Peyer's patch (tissue), 4 donors: ENCODE measurements around the gene FOXE1. TPM values are rescaled to one million over a fixed set of nuclear protein-coding genes. Genes with fewer than 3 reads are reported as not detected.

Experiments used
- DNase-seq, 3 donors: peaks; one replicate each; pipeline ENCODE4 v3.0.0-alpha.2; 2017 to 2019
- H3K27ac ChIP-seq, 4 donors: fragments of 200-600 bp; sonication (generic); one replicate each; pipeline ENCODE4 v1.5.1; 2016 to 2019
- H3K27me3 ChIP-seq, 2 donors: fragments of 200-600 bp; sonication (generic); one replicate each; pipeline ENCODE4 v1.5.1; 2019
- H3K36me3 ChIP-seq, 3 donors: fragments of 200-600 bp; sonication (generic); one replicate each; pipeline ENCODE4 v1.5.1; 2016 to 2019
- H3K4me1 ChIP-seq, 4 donors: fragments of 200-600 bp; sonication (generic); one replicate each; pipeline ENCODE4 v1.5.1; 2016 to 2019
- H3K4me3 ChIP-seq, 4 donors: fragments of 200-600 bp; sonication (generic); 1 replicate in 3 of 4; 2 replicates in 1 of 4; pipeline ENCODE4 v1.5.1; 2016 to 2019; ENCODE audit warnings: mild to moderate bottlenecking in 1 of 4
- H3K9me3 ChIP-seq, 4 donors: fragments of 200-600 bp; sonication (generic); one replicate each; pipeline ENCODE4 v1.5.1; 2016 to 2019; ENCODE audit warnings: mild to moderate bottlenecking in 1 of 4
- CTCF ChIP-seq, 6 experiments: fragments of 450-650 bp in 4 of 6; fragments of 200-600 bp in 2 of 6; sonication (generic) in 1 of 6; IDR thresholded peaks; one replicate each; pipeline ENCODE4 v1.5.1; 2017 to 2019; ENCODE audit warnings: antibody characterized with exemption in 6 of 6, mild to moderate bottlenecking in 3 of 6, moderate library complexity in 1 of 6
- POLR2A ChIP-seq, 2 donors: fragments of 450-650 bp; IDR thresholded peaks; one replicate each; pipeline ENCODE4 v1.5.1; 2017; ENCODE audit warnings: antibody characterized with exemption in 2 of 2, mild to moderate bottlenecking in 2 of 2, moderate library complexity in 2 of 2
- total RNA-seq, 4 donors: library from RNA; depleted of rRNA; stranded (reverse); fragments of >200 nt; gene quantifications; one replicate each; pipeline ENCODE4 v1.1.0, GENCODE V29; 2016

Gene FOXE1
- total RNA-seq, 4 donors from 2014 or later = not detected

GRCh38 chr9:97808972-97809371 lies 44.1 kb upstream of the FOXE1 start:
- no peak for DNase-seq
- Histone ChIP-seq H3K27me3 (no peaks in the 10 kb centered on the region), H3K4me1 (peaks cover 0 to under 1% (median 0%) of the 10 kb centered on the region in 4 donors), H3K27ac (no peak overlapping the region), H3K36me3 (no peaks in the 10 kb centered on the region), H3K4me3 (no peak overlapping the region), H3K9me3 (no peaks in the 10 kb centered on the region)
- no peak for TF ChIP-seq POLR2A (IDR thresholded peaks at IDR 0.05)
- no peak for TF ChIP-seq CTCF (IDR thresholded peaks at IDR 0.05)

- Histone ChIP-seq H3K4me1 (no peaks in the 10 kb centered on the region), H3K27ac (no peak overlapping the region), H3K36me3 (no peaks in the 10 kb centered on the region), H3K4me3 (no peak overlapping the region), H3K27me3 (no peaks in the 10 kb centered on the region), H3K9me3 (no peaks in the 10 kb centered on the region)
- no peak for DNase-seq
- TF ChIP-seq POLR2A (IDR thresholded peaks at IDR 0.05) (no peak), CTCF (IDR thresholded peaks at IDR 0.05) (no peak)
Measured at GRCh38 chr9:97809666-97810344, 43.2 kb upstream of the FOXE1 start.

- Histone ChIP-seq H3K27ac (no peak overlapping the region), H3K27me3 (no peaks in the 10 kb centered on the region), H3K4me3 (no peak overlapping the region), H3K36me3 (no peaks in the 10 kb centered on the region), H3K9me3 (no peaks in the 10 kb centered on the region), H3K4me1 (no peaks in the 10 kb centered on the region)
- DNase-seq = no peak
- TF ChIP-seq POLR2A (IDR thresholded peaks at IDR 0.05) (no peak), CTCF (IDR thresholded peaks at IDR 0.05) (no peak)
Measured at GRCh38 chr9:97811533-97812246, 41.3 kb upstream of the FOXE1 start.

GRCh38 chr9:97812247-97812543 lies 40.8 kb upstream of the FOXE1 start:
- Histone ChIP-seq H3K27ac (no peak overlapping the region), H3K36me3 (no peaks in the 10 kb centered on the region), H3K27me3 (no peaks in the 10 kb centered on the region), H3K9me3 (no peaks in the 10 kb centered on the region), H3K4me3 (no peak overlapping the region), H3K4me1 (no peaks in the 10 kb centered on the region)
- DNase-seq = no peak
- TF ChIP-seq POLR2A (IDR thresholded peaks at IDR 0.05) (no peak), CTCF (IDR thresholded peaks at IDR 0.05) (no peak)

GRCh38 chr9:97813072-97813471 lies 40.0 kb upstream of the FOXE1 start:
- TF ChIP-seq CTCF (IDR thresholded peaks at IDR 0.05) (no peak), POLR2A (IDR thresholded peaks at IDR 0.05) (no peak)

More at GRCh38 chr9:97813072-97813471, 40.0 kb upstream of the FOXE1 start:
- Histone ChIP-seq H3K4me1 (no peaks in the 10 kb centered on the region), H3K27me3 (no peaks in the 10 kb centered on the region), H3K9me3 (no peaks in the 10 kb centered on the region), H3K4me3 (no peak overlapping the region), H3K27ac (no peak overlapping the region), H3K36me3 (no peaks in the 10 kb centered on the region)
- no peak for DNase-seq
